ENCODE results near the gene BCR.

BCR gene

GRCh38 chr22:23222033-23222792 is 41.9 kb downstream of the BCR start:
- no peaks in the 10 kb centered on the region for H3K27me3 ChIP-seq (ENCODE audit: control insufficient read depth, insufficient read depth, low read length, poor library complexity, severe bottlenecking)
- no peaks in the 10 kb centered on the region for H3K9me3 ChIP-seq (ENCODE audit: control insufficient read depth, low read length)
- no peak overlapping the region for H3K4me3 ChIP-seq (ENCODE audit: insufficient read depth, low read depth, low read length)
- 93 to 94% methylated on average over 11 of the region's 11 CpGs for WGBS, 2 experiments
- H3K36me3 ChIP-seq (ENCODE audit: control insufficient read depth, insufficient read depth, low read length), result no peaks in the 10 kb centered on the region
- H3K4me1 ChIP-seq (ENCODE audit: control insufficient read depth, insufficient read depth, low read length), result peaks cover 55% of the 10 kb centered on the region
- H3K27ac ChIP-seq (ENCODE audit: insufficient read depth, low read depth, low read length, poor library complexity, severe bottlenecking), result no peak overlapping the region

GRCh38 chr22:23222793-23223568 is 42.7 kb downstream of the BCR start:
- Histone ChIP-seq H3K4me3 (ENCODE audit: insufficient read depth, low read depth, low read length) (no peak overlapping the region), H3K27me3 (ENCODE audit: control insufficient read depth, insufficient read depth, low read length, poor library complexity, severe bottlenecking) (no peaks in the 10 kb centered on the region), H3K9me3 (ENCODE audit: control insufficient read depth, low read length) (no peaks in the 10 kb centered on the region), H3K36me3 (ENCODE audit: control insufficient read depth, insufficient read depth, low read length) (no peaks in the 10 kb centered on the region), H3K4me1 (ENCODE audit: control insufficient read depth, insufficient read depth, low read length) (peaks cover 52% of the 10 kb centered on the region), H3K27ac (ENCODE audit: insufficient read depth, low read depth, low read length, poor library complexity, severe bottlenecking) (no peak overlapping the region)
- WGBS, 2 experiments, result 87 to 94% methylated on average over 4 of the region's 4 CpGs

DNA sequence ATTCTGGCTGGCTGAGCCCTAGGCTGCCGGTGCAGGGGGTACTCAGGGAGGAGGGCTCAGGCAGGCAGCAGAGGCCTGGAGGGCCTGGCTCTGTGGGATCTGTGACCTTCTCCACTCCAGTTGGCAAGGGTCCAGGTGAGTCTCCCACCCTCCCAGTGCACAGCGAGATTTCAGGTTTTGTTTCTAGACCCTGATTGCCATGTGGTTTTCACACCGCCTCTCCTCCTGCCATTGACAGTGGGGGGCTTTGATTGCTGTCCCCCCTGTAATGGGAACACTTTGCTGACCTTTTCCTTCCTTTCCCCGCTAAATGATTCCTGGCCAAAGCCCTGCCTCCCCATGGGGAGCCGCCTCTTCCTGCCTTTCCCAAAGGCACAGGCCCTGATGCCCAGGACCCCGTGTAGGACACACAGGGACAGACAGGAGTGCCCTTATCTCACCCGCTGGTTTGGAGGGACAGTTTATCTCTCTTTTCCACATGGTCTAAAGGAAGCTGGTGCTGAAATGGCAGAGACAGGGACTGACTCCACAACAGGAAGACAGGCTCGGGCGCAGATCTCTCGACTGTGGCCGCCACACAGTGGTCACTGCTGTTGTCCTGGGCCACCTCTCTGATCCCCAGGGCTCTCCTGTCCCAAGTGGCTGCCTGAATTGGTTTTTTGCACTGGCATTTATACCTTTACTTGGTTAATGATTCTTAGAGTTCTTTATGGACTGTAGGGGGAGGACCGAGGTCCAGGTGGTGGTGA is 43.4 kb downstream of the BCR start:
- no peak overlapping the region for H3K4me3 ChIP-seq (ENCODE audit: insufficient read depth, low read depth, low read length)
- H3K9me3 ChIP-seq (ENCODE audit: control insufficient read depth, low read length), result peaks cover 3% of the 10 kb centered on the region
- 86 to 90% methylated on average over 12 of the region's 12 CpGs for WGBS, 2 experiments
- H3K4me1 ChIP-seq (ENCODE audit: control insufficient read depth, insufficient read depth, low read length), result peaks cover 45% of the 10 kb centered on the region
- no peaks in the 10 kb centered on the region for H3K36me3 ChIP-seq (ENCODE audit: control insufficient read depth, insufficient read depth, low read length)
- H3K27me3 ChIP-seq (ENCODE audit: control insufficient read depth, insufficient read depth, low read length, poor library complexity, severe bottlenecking), result no peaks in the 10 kb centered on the region
- no peak overlapping the region for H3K27ac ChIP-seq (ENCODE audit: insufficient read depth, low read depth, low read length, poor library complexity, severe bottlenecking)

DNA sequence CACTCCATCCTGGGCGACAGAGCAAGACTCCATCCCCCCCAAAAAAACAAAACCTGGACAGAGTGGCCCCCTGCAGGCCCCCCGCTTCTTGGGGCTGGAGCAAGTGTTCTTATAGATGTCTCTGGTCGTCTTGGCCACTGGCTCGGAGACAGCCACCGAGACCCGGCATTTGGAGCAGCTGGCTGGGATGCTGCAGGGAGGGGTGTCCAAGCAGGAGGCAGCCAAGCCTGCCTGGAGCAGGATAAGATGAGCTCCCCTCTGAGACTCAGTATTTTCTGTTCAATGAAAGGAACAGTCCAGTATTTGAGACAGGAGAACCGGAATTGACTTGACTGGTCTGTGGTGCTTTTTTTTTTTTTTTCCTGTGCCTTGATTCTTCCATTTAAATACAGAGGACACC is 44.5 kb downstream of the BCR start:
- Histone ChIP-seq H3K27ac (ENCODE audit: insufficient read depth, low read depth, low read length, poor library complexity, severe bottlenecking) (no peak overlapping the region), H3K4me3 (ENCODE audit: insufficient read depth, low read depth, low read length) (no peak overlapping the region), H3K36me3 (ENCODE audit: control insufficient read depth, insufficient read depth, low read length) (no peaks in the 10 kb centered on the region), H3K4me1 (ENCODE audit: control insufficient read depth, insufficient read depth, low read length) (peaks cover 37% of the 10 kb centered on the region), H3K9me3 (ENCODE audit: control insufficient read depth, low read length) (peaks cover 3% of the 10 kb centered on the region), H3K27me3 (ENCODE audit: control insufficient read depth, insufficient read depth, low read length, poor library complexity, severe bottlenecking) (no peaks in the 10 kb centered on the region)
- 92 to 94% methylated on average over 7 of the region's 7 CpGs for WGBS, 2 experiments

GRCh38 chr22:23225337-23225723 is 45.0 kb downstream of the BCR start:
- 79 to 82% methylated on average over 10 of the region's 10 CpGs for WGBS, 2 experiments
- H3K4me3 ChIP-seq (ENCODE audit: insufficient read depth, low read depth, low read length), result no peak overlapping the region
- H3K27me3 ChIP-seq (ENCODE audit: control insufficient read depth, insufficient read depth, low read length, poor library complexity, severe bottlenecking), result no peaks in the 10 kb centered on the region
- no peak overlapping the region for H3K27ac ChIP-seq (ENCODE audit: insufficient read depth, low read depth, low read length, poor library complexity, severe bottlenecking)
- H3K36me3 ChIP-seq (ENCODE audit: control insufficient read depth, insufficient read depth, low read length), result no peaks in the 10 kb centered on the region
- H3K4me1 ChIP-seq (ENCODE audit: control insufficient read depth, insufficient read depth, low read length), result peaks cover 38% of the 10 kb centered on the region
- H3K9me3 ChIP-seq (ENCODE audit: control insufficient read depth, low read length), result peaks cover 3% of the 10 kb centered on the region

- H3K36me3 ChIP-seq (ENCODE audit: control insufficient read depth, insufficient read depth, low read length), result no peaks in the 10 kb centered on the region
- H3K4me3 ChIP-seq (ENCODE audit: insufficient read depth, low read depth, low read length), result no peak overlapping the region
- peaks cover 38% of the 10 kb centered on the region for H3K4me1 ChIP-seq (ENCODE audit: control insufficient read depth, insufficient read depth, low read length)
- peaks cover 3% of the 10 kb centered on the region for H3K9me3 ChIP-seq (ENCODE audit: control insufficient read depth, low read length)
- no peak overlapping the region for H3K27ac ChIP-seq (ENCODE audit: insufficient read depth, low read depth, low read length, poor library complexity, severe bottlenecking)
- H3K27me3 ChIP-seq (ENCODE audit: control insufficient read depth, insufficient read depth, low read length, poor library complexity, severe bottlenecking), result no peaks in the 10 kb centered on the region
- WGBS, 2 experiments, result 67 to 68% methylated on average over 8 of the region's 8 CpGs
Measured at GRCh38 chr22:23225724-23226496, 45.6 kb downstream of the BCR start.

DNA sequence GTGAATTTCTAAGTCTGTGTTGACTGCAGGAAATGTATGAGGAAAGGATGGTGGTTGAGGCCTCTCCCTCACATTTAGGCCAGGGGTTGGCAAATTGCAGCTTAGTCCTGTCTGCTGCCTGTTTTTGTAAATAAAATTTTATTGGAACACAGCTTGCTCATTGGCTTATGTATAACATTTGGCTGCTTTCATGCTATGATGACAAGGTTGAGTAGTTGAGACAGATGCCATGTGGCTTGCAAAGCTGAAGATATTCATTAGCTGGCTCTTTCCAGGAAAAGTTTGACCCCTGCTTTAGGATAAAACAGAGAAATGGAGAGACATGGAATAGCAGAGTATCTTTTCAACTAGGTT is 46.2 kb downstream of the BCR start:
- peaks cover 3% of the 10 kb centered on the region for H3K9me3 ChIP-seq (ENCODE audit: control insufficient read depth, low read length)
- peaks cover 40% of the 10 kb centered on the region for H3K4me1 ChIP-seq (ENCODE audit: control insufficient read depth, insufficient read depth, low read length)
- no peak overlapping the region for H3K4me3 ChIP-seq (ENCODE audit: insufficient read depth, low read depth, low read length)
- H3K27me3 ChIP-seq (ENCODE audit: control insufficient read depth, insufficient read depth, low read length, poor library complexity, severe bottlenecking), result no peaks in the 10 kb centered on the region
- no peak overlapping the region for H3K27ac ChIP-seq (ENCODE audit: insufficient read depth, low read depth, low read length, poor library complexity, severe bottlenecking)
- no peaks in the 10 kb centered on the region for H3K36me3 ChIP-seq (ENCODE audit: control insufficient read depth, insufficient read depth, low read length)

GRCh38 chr22:23227380-23227779 is 47.1 kb downstream of the BCR start:
- Histone ChIP-seq H3K27me3 (ENCODE audit: control insufficient read depth, insufficient read depth, low read length, poor library complexity, severe bottlenecking) (no peaks in the 10 kb centered on the region), H3K4me1 (ENCODE audit: control insufficient read depth, insufficient read depth, low read length) (peaks cover 48% of the 10 kb centered on the region), H3K9me3 (ENCODE audit: control insufficient read depth, low read length) (peaks cover 3% of the 10 kb centered on the region), H3K36me3 (ENCODE audit: control insufficient read depth, insufficient read depth, low read length) (no peaks in the 10 kb centered on the region), H3K27ac (ENCODE audit: insufficient read depth, low read depth, low read length, poor library complexity, severe bottlenecking) (no peak overlapping the region), H3K4me3 (ENCODE audit: insufficient read depth, low read depth, low read length) (no peak overlapping the region)
- WGBS, 2 experiments, result 92 to 95% methylated on average over 1 of the region's 1 CpG

DNA sequence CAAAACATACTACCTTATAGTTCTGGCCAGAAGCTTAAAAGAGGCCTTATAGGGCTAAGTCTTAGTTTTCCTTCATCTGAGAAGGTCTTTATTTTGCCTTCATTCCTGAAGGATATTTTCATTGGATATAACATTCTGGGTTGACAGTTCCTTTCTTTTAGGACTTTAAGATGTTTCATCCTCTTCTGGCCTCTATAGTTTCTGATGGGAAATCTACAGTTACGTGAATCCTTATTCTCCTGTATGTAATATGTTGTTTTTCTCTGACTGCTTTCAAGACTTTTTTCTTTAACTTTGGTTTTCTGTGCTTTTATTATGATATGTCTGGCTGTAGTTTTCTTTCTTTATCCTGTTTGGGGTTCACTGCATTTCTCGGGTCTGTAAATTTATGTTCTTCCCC is 48.2 kb downstream of the BCR start:
- peaks cover 53% of the 10 kb centered on the region for H3K4me1 ChIP-seq (ENCODE audit: control insufficient read depth, insufficient read depth, low read length)
- no peak overlapping the region for H3K4me3 ChIP-seq (ENCODE audit: insufficient read depth, low read depth, low read length)
- H3K9me3 ChIP-seq (ENCODE audit: control insufficient read depth, low read length), result peaks cover 3% of the 10 kb centered on the region
- no peak overlapping the region for H3K27ac ChIP-seq (ENCODE audit: insufficient read depth, low read depth, low read length, poor library complexity, severe bottlenecking)
- H3K36me3 ChIP-seq (ENCODE audit: control insufficient read depth, insufficient read depth, low read length), result no peaks in the 10 kb centered on the region
- no peaks in the 10 kb centered on the region for H3K27me3 ChIP-seq (ENCODE audit: control insufficient read depth, insufficient read depth, low read length, poor library complexity, severe bottlenecking)
- 96 to 98% methylated on average over 2 of the region's 2 CpGs for WGBS, 2 experiments

Measured in ectodermal cell (in vitro differentiated cells).